Measurements from ENCODE around the gene TRIML2.

TRIML2 gene, protein sequence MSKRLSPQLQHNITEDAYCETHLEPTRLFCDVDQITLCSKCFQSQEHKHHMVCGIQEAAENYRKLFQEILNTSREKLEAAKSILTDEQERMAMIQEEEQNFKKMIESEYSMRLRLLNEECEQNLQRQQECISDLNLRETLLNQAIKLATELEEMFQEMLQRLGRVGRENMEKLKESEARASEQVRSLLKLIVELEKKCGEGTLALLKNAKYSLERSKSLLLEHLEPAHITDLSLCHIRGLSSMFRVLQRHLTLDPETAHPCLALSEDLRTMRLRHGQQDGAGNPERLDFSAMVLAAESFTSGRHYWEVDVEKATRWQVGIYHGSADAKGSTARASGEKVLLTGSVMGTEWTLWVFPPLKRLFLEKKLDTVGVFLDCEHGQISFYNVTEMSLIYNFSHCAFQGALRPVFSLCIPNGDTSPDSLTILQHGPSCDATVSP

GRCh38 chr4:188109157-188109755 is at the start of gene TRIML2:
TRIML2 (minus strand) TSS chr4:188109603; CDS start chr4:188105368, 4,235 bp downstream.
- FAIRE-seq (no peak), DNase-seq (ENCODE audit: extremely low spot score, insufficient read length, low read depth) (no peak)

- FAIRE-seq (no peak), DNase-seq (ENCODE audit: extremely low spot score, insufficient read length, low read depth) (no peak)
Measured at GRCh38 chr4:188158336-188158735, 48.9 kb upstream of the TRIML2 start.

DNA sequence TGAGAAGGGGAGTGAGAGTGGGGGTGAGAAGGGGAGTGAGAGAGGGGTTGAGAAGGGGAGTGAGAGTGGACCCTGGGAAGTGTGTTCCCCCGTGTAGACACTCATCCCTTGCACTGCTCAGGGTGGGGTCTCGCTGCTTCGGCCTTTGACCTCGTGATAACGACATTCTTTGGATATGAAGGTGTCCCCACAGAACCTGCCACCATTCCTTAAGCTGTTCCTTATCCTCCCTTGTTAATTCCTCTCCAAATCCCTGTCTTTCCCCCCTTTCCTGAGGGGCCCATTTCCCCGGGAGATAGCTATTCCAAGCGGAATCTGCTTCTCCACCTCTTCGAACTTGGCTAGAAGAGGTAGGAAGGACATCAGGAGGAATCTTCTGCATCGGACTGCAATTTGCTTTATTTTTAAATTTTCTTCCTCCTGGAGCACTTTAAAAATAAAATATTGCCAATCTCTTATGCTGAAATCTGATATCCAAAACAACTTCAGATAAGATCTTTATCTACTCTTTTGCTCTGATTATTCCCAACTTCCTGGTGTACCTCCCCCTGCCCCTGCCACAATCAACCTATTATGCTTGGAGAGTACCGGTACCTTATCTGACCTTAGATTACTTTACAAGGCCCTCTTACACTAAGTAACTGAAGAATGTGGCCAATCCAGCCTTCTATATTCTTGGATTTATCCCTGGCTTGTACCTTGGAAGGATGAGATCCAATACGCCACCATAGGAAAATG is 45.4 kb upstream of the TRIML2 start:
- FAIRE-seq, result no peak

GRCh38 chr4:188147776-188148175 is 38.4 kb upstream of the TRIML2 start:
- DNase-seq (ENCODE audit: extremely low spot score, insufficient read length, low read depth) (no peak), FAIRE-seq (no peak)

More for the DNA sequence above, 45.4 kb upstream of the TRIML2 start:
- DNase-seq (ENCODE audit: extremely low spot score, insufficient read length, low read depth), result no peak

- no peak for FAIRE-seq
- no peak for DNase-seq (ENCODE audit: extremely low spot score, insufficient read length, low read depth)
Measured at GRCh38 chr4:188147176-188147575, 37.8 kb upstream of the TRIML2 start.

DNA sequence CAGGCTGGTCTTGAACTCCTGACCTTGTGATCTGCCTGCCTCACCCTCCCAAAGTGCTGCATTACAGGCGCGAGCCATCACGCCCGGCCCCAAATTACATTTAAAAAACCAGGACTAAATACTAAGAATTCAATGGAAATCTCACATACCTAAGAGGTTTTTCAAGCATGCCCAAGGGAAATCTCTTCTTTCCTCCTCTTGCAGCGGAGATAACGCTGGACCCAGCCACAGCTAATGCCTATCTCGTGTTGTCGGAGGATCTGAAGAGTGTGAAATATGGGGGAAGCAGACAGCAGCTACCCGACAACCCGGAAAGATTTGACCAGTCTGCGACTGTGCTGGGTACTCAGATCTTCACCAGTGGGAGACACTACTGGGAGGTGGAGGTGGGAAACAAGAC is 37.2 kb upstream of the TRIML2 start:
- no peak for DNase-seq (ENCODE audit: extremely low spot score, insufficient read length, low read depth)
- FAIRE-seq, result no peak

GRCh38 chr4:188145601-188146000 is 36.2 kb upstream of the TRIML2 start:
- FAIRE-seq, result no peak

GRCh38 chr4:188143731-188144130 is 34.3 kb upstream of the TRIML2 start:
- FAIRE-seq (no peak), DNase-seq (ENCODE audit: extremely low spot score, insufficient read length, low read depth) (no peak)

More at GRCh38 chr4:188145601-188146000, 36.2 kb upstream of the TRIML2 start:
- DNase-seq (ENCODE audit: extremely low spot score, insufficient read length, low read depth), result no peak

GRCh38 chr4:188139671-188140070 is 30.3 kb upstream of the TRIML2 start:
- no peak for FAIRE-seq
- no peak for DNase-seq (ENCODE audit: extremely low spot score, insufficient read length, low read depth)

DNA sequence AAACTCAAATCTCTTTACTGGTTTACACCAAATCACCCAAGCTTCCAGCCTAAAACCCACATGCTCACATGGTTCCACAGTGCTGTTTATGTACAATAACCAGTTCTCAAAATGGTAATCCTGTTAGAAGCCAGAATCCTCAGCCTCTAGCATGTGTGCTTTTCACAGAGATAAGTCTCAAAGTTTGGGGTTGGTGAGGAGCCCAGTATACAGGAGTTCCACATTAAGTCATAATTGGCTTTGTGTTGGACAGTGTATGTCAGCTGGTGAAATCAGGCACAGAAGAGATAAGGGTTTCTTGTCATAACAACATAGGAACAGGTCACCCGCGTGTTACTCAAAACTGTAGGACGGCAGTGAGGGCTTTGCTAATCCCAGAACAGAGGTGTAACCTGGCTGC is 29.7 kb upstream of the TRIML2 start, which contains the start of gene TRIML1:
Gene TRIML1 (plus strand): TSS at position 301 of the 400 bp plus-strand sequence. CDS start 118 bp downstream, outside the sequence.
- DNase-seq (ENCODE audit: extremely low spot score, insufficient read length, low read depth) (no peak), FAIRE-seq (no peak)

- DNase-seq (ENCODE audit: extremely low spot score, insufficient read length, low read depth), result no peak
- no peak for FAIRE-seq
Measured at GRCh38 chr4:188138227-188138626, 28.8 kb upstream of the TRIML2 start.

GRCh38 chr4:188132232-188132631 is 22.8 kb upstream of the TRIML2 start:
- FAIRE-seq (no peak), DNase-seq (ENCODE audit: extremely low spot score, insufficient read length, low read depth) (no peak)

DNA sequence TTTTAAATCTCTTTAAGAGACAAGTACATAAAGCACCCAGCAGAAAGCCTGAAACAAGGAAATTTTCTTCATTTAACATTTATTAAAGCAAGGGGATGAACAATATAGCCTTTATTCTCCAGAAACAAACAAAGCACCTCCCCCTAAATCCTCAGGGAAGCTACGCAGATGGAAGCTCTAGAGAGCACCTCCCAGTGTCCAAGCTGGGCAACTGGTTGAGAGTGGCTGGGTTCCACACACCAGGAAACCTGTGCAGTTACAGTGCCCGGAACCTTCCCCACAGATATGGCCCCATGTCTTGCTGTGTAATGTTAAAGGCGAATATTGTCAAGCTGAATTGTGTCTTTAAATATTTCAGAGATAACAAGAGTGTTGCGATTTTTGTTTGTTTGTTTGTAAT is 21.0 kb upstream of the TRIML2 start:
- FAIRE-seq, result no peak
- no peak for DNase-seq (ENCODE audit: extremely low spot score, insufficient read length, low read depth)

GRCh38 chr4:188127214-188127874 is 17.9 kb upstream of the TRIML2 start:
- DNase-seq (ENCODE audit: extremely low spot score, insufficient read length, low read depth), result no peak

GRCh38 chr4:188121530-188121929 is 12.1 kb upstream of the TRIML2 start:
- FAIRE-seq, result no peak
- DNase-seq (ENCODE audit: extremely low spot score, insufficient read length, low read depth), result no peak

More at GRCh38 chr4:188127214-188127874, 17.9 kb upstream of the TRIML2 start:
- no peak for FAIRE-seq

GRCh38 chr4:188117631-188118324 is 8.4 kb upstream of the TRIML2 start:
- no peak for FAIRE-seq
- no peak for DNase-seq (ENCODE audit: extremely low spot score, insufficient read length, low read depth)

DNA sequence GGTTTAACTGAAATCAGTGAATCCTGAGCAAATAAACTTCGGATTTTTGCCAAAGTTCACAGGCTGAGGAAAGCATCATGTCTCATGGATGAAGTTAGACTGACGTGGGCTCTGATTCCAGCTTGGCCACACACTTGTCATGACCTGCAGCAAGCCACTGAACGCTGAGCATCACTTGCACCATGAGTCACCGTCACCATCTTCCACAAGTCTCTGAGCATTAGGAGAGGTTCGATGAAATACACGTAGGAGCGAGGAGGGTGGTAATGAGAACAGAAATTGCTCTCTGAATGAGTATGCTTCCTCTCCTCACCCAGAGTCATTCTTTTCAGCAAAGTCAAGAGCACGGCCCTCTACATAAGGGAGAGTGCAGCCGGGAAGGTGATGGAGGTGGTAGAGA is 3.8 kb upstream of the TRIML2 start:
- FAIRE-seq (no peak), DNase-seq (ENCODE audit: extremely low spot score, insufficient read length, low read depth) (no peak)

DNA sequence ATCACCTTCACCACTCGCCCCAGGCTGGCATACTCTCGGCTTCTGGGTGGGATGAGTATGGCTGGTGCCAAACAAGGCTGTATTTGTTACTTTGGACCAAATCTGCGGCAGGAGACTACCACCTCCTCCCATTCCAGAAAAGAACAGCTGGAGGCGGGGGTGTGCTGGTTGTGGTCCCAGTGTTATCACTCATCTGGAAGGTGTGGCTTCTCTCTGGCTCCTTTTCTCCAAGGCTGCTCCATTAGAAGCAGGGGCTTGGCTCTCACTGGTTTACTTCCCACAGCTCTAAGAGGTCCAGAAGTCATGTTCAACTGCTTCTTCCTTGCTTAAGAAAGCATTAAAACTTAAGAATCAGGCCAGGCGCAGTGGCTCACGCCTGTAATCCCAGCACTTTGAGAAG is 2.6 kb upstream of the TRIML2 start:
- no peak for DNase-seq (ENCODE audit: extremely low spot score, insufficient read length, low read depth)
- FAIRE-seq, result no peak

DNA sequence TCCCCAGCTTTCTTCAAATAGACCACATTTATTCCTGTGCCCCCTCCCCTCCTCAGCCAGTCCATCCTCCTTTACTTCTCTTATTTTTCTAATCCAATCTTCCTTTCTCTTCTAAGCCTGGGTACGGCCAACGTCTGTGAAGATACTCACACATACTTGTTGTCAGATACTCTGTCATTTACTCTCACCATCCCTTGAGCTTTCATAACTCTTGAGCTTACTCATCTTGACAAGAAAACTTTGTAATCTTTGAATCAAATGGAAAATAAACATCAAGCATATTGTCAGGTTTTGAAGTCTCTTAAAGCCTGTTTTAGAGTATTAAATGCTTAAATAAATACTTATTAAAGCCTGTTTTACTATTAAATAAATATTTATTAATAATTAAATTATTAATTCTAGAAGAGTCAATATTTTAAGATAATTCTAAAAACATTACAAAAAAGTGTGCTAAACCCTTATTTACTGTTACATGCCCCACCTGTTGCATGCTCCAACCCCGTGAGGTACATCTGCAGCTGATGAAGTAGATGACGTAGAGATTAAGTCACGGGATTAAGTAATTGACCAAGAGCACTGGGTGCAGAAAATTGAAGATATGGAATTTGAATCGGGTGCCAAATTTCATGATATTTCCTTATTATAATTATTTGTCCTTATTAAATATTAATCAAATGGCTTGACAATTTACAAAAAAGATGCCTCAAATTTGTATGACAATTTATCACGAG is 1.5 kb upstream of the TRIML2 start:
- FAIRE-seq (no peak), DNase-seq (ENCODE audit: extremely low spot score, insufficient read length, low read depth) (no peak)
